HL-60 (cell line): ENCODE results near the gene SMOC1.

ENCODE experiments used
- DNase-seq, 2 experiments: peaks; one replicate each; pipeline ENCODE4 v3.0.0-alpha.2; 2010 to 2020; ENCODE audit warnings: low read depth in 1 of 2, low spot score in 1 of 2
- H3K27ac ChIP-seq: fragments of 250-450 bp; sonication (Bioruptor Pico); replicated peaks from 2 replicates; pipeline ENCODE4 v1.5.1; 2020; ENCODE audit warnings: mild to moderate bottlenecking, moderate library complexity
- H3K27me3 ChIP-seq: fragments of 250-450 bp; sonication (Bioruptor Pico); 2 replicates; pipeline ENCODE4 v1.5.1; 2021; ENCODE audit warnings: mild to moderate bottlenecking, moderate library complexity; ENCODE audit not compliant: insufficient read depth, poor library complexity, severe bottlenecking
- H3K4me3 ChIP-seq: replicated peaks from 2 replicates; pipeline ENCODE4 v1.5.1; 2011; ENCODE audit warnings: mild to moderate bottlenecking, control low read depth, low read length; ENCODE audit not compliant: insufficient read depth
- GABPA ChIP-seq: IDR thresholded peaks from 2 replicates; pipeline ENCODE4 v1.6.1; 2012; ENCODE audit warnings: low read depth
- POLR2AphosphoS5 ChIP-seq: IDR thresholded peaks from 2 replicates; pipeline ENCODE4 v1.6.1; 2012; ENCODE audit warnings: low read depth
- SPI1 ChIP-seq: IDR thresholded peaks from 2 replicates; pipeline ENCODE4 v1.6.1; 2012; ENCODE audit warnings: low read depth, mild to moderate bottlenecking, borderline replicate concordance
- TF ChIP-seq, protein P1 (sequence below): IDR thresholded peaks from 2 replicates; pipeline ENCODE4 v1.6.1; 2012; ENCODE audit warnings: low read depth; ENCODE audit not compliant: insufficient replicate concordance
- TF ChIP-seq, protein P2 (sequence below): IDR thresholded peaks from one replicate; pipeline ENCODE4 v1.5.1; 2011; ENCODE audit warnings: low read length, control low read depth, inconsistent platforms; ENCODE audit not compliant: insufficient read depth

SMOC1 gene

DNA sequence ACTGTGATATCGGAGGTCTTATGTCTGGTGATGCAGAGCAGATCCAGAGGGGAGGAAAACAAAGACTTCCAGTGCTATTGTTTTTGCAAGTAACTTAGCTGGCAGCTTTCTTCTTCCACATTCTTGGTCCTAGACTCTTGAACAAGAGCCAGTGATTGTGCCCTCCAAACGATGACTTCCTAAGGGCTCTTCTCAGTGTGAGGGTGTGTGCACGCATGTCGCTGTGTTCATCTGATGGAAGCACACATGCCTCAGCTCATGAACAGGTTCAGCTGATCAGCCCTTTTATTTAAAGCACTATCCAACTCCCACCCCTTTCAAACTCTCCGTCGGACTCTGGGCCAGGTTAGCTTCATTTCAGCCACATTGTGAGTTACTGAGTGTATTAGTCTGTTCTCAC, 59.5 kb downstream of the SMOC1 start:
- TF ChIP-seq GABPA = no peak
- no peak for TF ChIP-seq SPI1
- TF ChIP-seq, protein P1, sequence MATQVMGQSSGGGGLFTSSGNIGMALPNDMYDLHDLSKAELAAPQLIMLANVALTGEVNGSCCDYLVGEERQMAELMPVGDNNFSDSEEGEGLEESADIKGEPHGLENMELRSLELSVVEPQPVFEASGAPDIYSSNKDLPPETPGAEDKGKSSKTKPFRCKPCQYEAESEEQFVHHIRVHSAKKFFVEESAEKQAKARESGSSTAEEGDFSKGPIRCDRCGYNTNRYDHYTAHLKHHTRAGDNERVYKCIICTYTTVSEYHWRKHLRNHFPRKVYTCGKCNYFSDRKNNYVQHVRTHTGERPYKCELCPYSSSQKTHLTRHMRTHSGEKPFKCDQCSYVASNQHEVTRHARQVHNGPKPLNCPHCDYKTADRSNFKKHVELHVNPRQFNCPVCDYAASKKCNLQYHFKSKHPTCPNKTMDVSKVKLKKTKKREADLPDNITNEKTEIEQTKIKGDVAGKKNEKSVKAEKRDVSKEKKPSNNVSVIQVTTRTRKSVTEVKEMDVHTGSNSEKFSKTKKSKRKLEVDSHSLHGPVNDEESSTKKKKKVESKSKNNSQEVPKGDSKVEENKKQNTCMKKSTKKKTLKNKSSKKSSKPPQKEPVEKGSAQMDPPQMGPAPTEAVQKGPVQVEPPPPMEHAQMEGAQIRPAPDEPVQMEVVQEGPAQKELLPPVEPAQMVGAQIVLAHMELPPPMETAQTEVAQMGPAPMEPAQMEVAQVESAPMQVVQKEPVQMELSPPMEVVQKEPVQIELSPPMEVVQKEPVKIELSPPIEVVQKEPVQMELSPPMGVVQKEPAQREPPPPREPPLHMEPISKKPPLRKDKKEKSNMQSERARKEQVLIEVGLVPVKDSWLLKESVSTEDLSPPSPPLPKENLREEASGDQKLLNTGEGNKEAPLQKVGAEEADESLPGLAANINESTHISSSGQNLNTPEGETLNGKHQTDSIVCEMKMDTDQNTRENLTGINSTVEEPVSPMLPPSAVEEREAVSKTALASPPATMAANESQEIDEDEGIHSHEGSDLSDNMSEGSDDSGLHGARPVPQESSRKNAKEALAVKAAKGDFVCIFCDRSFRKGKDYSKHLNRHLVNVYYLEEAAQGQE = no peak
- no peak for TF ChIP-seq POLR2AphosphoS5
- TF ChIP-seq, protein P2, sequence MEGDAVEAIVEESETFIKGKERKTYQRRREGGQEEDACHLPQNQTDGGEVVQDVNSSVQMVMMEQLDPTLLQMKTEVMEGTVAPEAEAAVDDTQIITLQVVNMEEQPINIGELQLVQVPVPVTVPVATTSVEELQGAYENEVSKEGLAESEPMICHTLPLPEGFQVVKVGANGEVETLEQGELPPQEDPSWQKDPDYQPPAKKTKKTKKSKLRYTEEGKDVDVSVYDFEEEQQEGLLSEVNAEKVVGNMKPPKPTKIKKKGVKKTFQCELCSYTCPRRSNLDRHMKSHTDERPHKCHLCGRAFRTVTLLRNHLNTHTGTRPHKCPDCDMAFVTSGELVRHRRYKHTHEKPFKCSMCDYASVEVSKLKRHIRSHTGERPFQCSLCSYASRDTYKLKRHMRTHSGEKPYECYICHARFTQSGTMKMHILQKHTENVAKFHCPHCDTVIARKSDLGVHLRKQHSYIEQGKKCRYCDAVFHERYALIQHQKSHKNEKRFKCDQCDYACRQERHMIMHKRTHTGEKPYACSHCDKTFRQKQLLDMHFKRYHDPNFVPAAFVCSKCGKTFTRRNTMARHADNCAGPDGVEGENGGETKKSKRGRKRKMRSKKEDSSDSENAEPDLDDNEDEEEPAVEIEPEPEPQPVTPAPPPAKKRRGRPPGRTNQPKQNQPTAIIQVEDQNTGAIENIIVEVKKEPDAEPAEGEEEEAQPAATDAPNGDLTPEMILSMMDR = no peak
- Histone ChIP-seq H3K4me3 (no peak overlapping the region), H3K27ac (no peak overlapping the region), H3K27me3 (no peaks in the 10 kb centered on the region)
- no peak for DNase-seq

DNA sequence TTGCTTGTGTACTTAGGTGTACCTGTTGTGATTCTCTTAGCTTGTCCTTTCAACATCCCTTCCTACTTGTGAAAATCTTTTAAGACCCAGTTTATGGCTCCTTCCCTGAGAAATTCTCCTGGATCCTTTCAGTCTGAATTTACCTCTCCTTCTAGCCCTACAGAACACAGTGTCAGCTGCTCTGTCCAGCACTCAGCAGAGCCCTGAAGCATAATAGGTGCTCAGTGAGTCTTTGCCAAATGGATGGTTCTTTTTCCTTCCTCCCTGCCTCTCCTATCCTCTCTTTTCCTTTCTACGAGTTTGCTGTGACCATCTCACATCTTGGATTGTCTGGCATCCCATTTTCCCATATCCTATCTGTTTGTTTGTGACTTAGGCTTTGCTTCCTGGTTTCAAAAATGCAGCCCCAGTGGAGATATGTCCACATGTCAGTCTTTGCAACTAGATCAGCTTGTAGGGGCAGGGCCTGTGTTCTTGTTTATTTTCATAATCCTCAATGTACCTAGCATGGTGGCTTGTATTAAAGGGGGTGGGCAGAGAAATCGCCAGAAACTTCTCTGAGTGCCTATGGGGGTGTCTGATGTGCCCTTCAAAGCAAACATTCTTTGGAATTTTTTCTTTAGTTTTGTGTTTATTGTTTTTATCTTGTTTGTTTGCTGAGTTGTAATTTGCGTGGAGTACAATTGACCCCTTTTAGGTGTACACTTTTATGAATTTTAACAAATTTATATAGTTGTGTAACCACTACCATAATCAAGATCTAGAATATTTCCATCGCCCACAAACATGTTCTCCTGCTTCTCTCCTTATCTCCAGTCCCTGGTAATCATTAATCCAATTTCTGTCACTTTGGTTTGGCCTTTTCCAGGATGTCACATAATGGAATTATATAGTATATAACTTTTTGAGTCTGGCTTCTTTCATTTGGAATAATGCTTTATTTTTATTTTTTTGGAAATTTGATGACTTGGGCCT, 62.8 kb downstream of the SMOC1 start:
- no peak for DNase-seq
- TF ChIP-seq, protein P1 = no peak
- TF ChIP-seq GABPA (no peak), POLR2AphosphoS5 (no peak), SPI1 (no peak)
- TF ChIP-seq, protein P2 = no peak
- Histone ChIP-seq H3K4me3 (no peak overlapping the region), H3K27ac (no peak overlapping the region), H3K27me3 (no peaks in the 10 kb centered on the region)

DNA sequence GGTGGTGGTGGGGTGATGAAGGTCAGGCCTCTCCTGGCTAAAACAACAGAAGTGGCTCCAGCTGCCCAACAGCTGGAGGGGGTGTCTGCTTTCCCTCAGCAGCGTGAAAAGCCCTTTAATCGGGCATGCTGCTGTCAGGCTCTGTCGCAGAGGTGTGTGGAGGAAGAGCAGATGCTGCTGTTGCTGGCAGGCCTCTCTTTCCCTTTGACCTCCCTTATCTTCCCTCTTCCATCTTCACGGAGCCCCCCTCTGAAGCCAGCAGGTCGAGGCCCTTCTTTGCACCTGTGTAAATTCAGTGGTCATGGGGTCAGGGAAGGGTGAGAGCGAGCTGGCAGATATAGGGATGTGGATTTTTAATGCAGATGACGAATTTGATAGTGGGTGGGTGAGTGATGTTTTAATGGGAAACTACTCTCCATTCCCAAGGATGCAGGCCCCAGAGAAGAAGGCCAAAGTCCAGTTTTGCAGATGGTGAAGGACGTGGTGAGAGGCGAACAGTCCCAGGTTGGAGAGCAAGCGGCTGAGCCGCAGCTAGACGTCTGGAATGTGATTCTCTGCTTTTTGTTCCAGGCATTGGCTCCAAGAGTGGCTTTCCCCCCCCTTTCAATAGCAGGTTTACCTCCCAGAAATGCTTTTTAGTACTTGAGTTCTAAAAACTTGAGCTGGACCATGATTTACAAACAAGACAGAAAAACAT, 64.0 kb downstream of the SMOC1 start:
- H3K27me3 ChIP-seq = no peaks in the 10 kb centered on the region
- DNase-seq = no peak
- no peak overlapping the region for H3K27ac ChIP-seq
- TF ChIP-seq SPI1 (no peak), GABPA (no peak)
- TF ChIP-seq, protein P2 = no peak
- no peak overlapping the region for H3K4me3 ChIP-seq
